GM12873 (cell line): ENCODE data around the gene CPNE4.

Source experiments
- TF ChIP-seq, protein P1 (sequence below): IDR thresholded peaks from 2 replicates; pipeline ENCODE4 v1.5.1; 2012; ENCODE audit warnings: low read depth, mild to moderate bottlenecking, moderate library complexity, low read length, control low read depth; ENCODE audit not compliant: insufficient read depth; ENCODE audit errors: missing control alignments

The CPNE4 gene

DNA sequence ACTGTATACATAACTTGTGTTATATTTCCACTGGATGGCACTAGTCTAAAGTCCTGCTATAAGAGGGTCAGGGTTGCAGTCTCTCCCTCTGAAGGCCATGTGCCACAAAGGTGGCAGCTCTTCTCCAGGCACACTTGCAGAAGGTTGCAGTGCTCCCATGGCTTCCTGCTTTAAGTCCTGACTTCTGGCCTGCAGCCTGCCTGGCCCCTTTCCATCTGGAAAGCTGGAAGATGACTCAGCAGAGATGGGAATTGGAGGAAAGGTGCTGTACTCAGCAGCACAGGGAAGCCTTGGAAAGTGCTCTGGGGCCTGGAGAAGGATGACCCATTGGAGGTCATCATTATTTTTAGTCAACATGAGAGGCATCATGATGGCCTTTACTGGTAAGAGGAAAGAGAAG, 491.1 kb downstream of the CPNE4 start:
- TF ChIP-seq, protein P1, sequence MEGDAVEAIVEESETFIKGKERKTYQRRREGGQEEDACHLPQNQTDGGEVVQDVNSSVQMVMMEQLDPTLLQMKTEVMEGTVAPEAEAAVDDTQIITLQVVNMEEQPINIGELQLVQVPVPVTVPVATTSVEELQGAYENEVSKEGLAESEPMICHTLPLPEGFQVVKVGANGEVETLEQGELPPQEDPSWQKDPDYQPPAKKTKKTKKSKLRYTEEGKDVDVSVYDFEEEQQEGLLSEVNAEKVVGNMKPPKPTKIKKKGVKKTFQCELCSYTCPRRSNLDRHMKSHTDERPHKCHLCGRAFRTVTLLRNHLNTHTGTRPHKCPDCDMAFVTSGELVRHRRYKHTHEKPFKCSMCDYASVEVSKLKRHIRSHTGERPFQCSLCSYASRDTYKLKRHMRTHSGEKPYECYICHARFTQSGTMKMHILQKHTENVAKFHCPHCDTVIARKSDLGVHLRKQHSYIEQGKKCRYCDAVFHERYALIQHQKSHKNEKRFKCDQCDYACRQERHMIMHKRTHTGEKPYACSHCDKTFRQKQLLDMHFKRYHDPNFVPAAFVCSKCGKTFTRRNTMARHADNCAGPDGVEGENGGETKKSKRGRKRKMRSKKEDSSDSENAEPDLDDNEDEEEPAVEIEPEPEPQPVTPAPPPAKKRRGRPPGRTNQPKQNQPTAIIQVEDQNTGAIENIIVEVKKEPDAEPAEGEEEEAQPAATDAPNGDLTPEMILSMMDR = no peak

DNA sequence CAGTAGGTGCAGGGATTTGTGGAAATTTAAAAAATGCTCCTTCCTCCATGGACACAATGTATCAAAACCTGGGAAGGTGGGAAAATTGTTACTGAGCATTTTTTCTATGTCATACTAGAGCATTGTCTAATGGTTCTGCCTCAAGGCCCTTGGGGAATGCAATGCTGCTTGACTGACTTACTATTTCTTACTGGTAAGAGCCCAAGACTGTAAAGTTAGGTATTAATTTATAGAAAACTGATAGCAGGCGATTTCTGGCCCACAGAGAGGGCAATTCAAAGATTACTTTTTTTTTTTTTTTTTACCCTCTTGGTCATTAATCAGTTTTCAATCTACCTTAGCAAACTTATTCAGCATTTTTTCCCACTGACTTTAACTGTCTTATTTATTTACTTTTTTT, 493.5 kb downstream of the CPNE4 start:
- TF ChIP-seq, protein P1 = no peak

DNA sequence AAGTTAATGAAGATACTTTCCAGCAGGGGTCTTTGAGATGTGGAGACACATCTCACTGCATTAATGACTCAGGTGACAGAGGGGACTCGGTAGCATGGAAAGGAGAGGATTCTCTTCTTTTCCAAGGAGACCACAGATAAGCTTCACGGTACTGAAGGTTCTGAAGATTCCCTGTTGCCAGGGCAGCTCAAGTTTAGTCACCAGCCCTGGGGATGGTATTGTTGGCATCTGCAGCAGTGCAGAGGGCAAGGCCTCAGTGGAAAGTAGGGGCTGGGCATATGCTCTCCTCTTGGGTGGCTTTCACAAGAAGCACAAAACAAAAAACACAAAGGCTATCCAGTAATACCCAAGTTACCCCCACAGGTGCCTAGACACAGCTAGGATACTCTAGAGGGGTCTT, 494.0 kb downstream of the CPNE4 start:
- TF ChIP-seq, protein P1 = no peak

DNA sequence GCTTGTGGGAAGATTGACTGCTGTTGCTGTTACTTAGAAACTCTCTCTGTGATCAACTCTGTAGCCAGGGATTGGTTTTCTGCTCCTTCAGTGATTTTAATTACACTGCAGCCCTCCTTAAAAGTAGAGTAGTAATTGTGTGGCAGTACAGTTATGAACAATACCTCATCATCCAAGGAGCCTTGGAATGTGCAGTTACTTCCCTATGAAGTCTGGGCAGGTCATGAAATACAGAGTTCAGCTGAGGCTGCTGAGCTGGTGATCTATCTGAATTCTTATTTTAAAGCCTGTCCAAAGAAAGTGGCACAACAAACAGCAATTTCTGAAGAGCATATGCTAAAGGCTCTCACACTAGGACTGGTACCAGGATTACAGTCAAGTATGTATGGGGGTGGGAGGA, 494.7 kb downstream of the CPNE4 start:
- TF ChIP-seq, protein P1 = no peak

DNA sequence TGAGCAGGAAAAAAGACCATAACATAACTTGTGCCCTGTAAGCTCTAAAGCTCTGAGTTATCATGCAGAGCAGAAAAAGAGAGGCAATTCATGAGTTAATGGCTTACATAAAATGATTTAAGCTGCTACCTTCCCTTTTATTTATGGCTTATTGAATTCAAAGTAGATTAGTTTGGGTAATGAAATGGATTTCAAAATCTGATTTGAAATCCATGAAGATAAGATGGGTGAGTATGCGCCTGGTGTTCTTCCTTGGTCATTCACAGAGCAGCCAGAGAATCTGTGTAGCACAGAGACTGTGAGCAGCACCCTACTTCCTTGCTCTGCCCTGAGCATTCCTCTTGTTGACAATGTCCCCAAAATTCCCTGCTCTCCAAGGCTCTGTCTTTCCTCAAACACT, 495.8 kb downstream of the CPNE4 start:
- TF ChIP-seq, protein P1 = no peak

DNA sequence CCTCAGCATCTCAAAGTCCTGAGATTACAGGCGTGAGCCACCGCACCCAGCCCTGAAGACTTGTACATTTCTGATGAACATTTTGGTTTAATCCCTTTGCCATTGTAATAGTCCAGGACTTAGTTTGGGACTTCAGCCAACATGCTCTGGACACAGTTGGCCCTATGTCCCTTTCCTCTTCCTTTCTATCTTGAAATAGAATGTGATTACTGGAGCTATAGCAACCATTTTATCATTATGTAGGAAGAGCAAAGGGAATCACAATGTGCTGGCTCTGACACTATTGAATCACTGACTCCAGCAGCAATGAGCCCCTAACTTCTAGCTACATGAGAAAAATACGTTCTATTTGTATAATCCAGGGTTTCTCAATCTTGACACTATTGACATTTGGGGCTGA, 497.3 kb downstream of the CPNE4 start:
- TF ChIP-seq, protein P1 = no peak

GRCh38 chr3:131535596-131535995, 499.2 kb downstream of the CPNE4 start:
- TF ChIP-seq, protein P1 = no peak

GRCh38 chr3:131535131-131535530, 499.7 kb downstream of the CPNE4 start:
- TF ChIP-seq, protein P1 = no peak
